Skin of body (tissue), 2 donors: ENCODE data around the gene MRPL36. TPM values are rescaled to one million over a fixed set of nuclear protein-coding genes. Genes with fewer than 3 reads are reported as not detected.
"Not testable (repeated sequence)": the region's sequence is repeated elsewhere in the genome, so short reads cannot be mapped to it uniquely, and the experiment has no call there.

Source experiments
- DNase-seq: peaks from one replicate; lab custom pipeline; 2025; lab: John Stamatoyannopoulos, UW
- total RNA-seq: library from RNA; depleted of rRNA; stranded (reverse); fragments of >200 nt; gene quantifications from one replicate; pipeline ENCODE4 v1.2.3, GENCODE V29; 2014

The MRPL36 gene
- total RNA-seq, 1 donor from 2014 or later, result 23.1 TPM

- DNase-seq, result no peak
These were observed 33.0 kb upstream of the MRPL36 start for GRCh38 chr5:1832511-1833250.

GRCh38 chr5:1831677-1832313 is 32.2 kb upstream of the MRPL36 start:
- DNase-seq, result no peak

DNA sequence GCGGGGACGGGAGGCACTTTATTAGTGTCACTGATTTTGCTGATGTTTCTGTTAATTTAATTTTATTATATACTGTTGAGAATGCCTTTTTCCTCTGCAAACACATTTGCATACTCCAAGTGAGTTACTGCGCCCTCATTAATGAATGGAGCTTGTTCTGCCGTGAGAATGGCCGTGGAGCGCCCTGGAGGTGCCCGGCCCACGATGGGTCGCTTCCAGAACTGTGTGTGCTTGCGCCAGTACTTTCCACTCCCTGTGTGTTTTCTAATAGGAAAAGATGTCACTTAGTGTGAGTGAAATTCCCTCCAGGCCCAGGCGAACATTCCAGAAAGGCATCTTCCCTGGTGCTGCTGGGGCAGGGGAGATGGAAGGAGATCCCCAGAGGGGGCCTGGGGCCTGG is 31.6 kb upstream of the MRPL36 start:
- DNase-seq, result no peak

- DNase-seq, result no peak
These were observed 31.1 kb upstream of the MRPL36 start for GRCh38 chr5:1830571-1831228.

- DNase-seq, result no peak
These were observed 28.3 kb upstream of the MRPL36 start for GRCh38 chr5:1827886-1828397.

DNA sequence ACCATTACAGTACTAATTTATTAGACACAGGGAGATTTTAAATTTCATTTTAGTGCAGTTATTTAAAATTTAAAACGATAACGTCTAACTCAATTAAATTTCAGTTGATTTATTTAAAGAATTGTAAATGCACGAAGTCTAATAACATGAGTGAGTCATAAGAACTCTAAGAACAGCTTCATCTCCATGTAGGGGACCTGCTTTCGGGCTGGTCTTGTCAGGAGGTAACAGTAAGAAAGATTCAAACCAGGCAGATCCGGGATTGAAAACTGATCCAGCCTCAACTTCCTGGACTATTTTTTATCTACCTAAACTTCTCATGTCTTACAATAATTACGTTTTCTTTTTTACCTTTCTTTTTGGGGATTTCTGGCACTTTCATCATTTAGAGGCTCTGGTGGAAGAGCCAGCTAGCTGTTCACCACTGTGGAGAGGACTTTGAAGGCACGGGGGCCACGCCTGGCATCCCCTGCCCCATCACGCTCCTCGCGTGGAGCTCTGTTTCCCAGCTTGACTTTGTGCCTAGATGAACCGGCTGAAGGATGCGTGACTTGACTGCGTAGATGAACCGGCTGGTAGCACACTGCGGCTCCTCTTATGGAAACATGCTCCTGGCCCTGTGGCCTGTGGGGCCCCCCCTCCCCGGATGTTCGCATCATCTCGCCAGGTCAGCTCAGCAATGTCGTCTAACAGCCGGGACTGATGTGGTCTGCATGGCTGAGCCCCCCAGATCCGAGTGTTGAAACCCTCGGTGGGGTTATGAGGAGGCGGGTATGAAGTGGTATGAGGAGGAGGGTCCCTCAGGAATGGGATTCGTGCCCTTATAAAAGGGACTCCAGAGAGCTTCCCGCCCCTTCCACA is 27.6 kb upstream of the MRPL36 start:
- DNase-seq, result no peak

DNA sequence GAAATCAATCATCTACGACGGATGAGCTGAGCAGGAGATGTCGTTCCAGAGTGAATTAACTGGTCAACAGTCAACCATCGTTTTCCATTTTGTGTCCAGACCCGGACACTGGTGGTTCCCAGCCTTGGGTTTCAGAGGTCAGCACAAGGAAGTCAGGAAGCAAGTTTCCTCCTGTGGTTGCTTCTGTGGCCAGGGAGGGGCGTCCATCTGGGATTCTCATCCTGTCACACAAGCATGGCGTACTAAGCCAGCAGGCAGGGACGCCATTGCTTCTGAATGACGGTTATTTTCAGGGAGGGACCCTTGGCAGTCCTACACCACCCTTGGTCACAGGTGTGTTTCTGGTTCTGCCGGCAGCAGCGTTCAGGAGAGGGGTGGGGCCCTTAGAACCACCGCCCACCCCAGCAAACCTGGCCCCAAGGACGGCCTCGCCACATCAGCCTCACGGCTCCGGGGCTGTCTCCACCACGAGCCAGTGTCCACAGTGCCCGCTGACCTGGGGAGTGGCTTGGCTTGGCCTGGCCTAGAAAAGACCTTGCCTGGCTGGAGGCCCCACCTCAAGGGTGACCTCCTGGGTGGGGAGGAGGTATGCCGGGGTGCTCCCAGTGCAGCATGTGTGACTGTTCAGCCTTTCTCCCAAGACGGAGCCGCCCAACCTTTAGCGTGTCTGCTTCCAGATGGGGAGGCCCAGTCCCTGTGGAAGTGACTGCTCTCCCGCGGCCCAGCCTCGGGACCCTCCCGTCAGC is 26.8 kb upstream of the MRPL36 start:
- no peak for DNase-seq

DNA sequence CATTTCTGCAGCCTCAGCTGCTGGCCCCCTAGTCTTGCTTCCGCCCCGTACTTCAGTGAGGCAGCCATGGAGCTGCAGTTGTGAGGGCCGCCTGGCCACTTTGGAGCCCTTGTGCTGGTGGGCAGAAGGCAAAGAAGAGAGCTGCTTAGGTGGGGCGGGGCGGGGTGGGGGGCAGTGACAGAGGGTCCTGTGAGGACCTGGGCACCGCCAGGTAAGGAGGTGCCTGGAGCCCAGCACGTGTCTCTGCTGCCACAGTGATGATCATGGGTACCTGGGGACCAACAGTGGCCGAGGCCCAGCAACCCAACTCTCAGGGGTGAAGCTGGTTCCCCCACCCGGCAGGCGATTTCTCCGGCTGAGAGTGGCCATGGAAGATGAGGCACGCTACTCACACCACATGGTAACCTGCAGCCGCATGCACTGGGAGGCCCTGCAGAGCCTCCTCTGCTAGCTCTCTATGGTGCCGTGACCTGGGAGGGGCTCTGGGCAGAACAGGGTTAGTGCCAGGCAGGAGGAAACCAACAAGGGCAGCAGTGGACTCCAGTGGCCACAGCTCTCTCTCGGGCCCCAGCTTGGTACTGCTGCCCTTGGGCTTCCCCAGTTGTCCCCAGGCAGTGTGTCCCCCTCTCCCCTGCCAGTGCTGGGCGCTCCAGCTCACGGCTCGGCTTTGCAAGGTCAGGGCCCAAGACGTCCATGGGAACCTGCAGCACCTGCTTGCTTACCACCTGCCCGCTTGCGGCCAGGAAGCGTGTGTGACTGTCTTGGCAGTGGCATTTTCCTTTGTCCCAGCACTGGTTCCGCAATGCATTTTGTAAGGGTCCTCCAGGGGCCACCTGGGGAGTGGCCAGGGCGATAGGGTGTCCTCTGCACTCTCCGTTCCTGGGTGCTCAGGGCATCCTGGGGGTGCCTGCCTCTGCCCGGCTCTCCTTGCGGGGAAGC is 25.5 kb upstream of the MRPL36 start:
- DNase-seq, result no peak

GRCh38 chr5:1824109-1824821 is 24.6 kb upstream of the MRPL36 start:
- DNase-seq, result no peak

- DNase-seq, result no peak
These were observed 23.9 kb upstream of the MRPL36 start for GRCh38 chr5:1823381-1824034.

DNA sequence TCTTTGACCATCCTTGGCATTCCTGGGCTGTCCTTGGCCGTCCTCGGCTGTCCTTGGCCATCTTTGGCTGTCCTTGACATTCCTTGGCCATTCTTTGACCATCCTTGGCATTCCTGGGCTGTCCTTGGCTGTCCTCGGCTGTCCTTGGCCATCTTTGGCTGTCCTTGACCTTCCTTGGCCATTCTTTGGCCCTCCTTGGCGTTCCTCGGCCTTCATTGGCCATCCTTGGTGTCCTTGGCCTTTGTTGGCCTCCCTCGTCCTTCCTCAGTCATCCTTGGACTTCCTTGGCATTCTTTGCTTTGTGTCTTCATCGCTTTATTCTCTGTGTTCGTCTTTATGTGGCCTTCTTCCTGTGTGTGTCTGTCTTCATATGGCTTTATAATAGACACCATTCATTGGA is 22.2 kb upstream of the MRPL36 start:
- DNase-seq, result no peak

DNA sequence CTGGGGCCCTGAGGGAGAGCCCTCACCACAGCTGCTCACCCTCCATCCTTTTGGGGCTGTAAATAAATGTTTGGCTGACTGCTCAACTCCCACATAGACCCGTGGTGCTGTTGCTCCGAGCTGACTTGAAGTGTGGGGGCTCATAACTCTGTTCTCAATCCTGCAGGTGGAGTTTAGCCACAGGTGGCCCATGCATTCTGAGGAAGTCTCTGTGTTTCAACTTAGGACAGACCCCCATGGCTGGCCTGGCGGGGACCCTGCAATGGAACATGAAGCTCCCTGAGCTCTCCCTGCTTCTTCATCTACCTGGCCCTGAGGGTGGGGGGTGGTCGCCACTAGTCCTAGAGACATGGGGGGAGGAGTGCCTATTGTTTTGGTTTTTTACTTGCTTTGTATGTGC is 21.3 kb upstream of the MRPL36 start:
- DNase-seq, result no peak

DNA sequence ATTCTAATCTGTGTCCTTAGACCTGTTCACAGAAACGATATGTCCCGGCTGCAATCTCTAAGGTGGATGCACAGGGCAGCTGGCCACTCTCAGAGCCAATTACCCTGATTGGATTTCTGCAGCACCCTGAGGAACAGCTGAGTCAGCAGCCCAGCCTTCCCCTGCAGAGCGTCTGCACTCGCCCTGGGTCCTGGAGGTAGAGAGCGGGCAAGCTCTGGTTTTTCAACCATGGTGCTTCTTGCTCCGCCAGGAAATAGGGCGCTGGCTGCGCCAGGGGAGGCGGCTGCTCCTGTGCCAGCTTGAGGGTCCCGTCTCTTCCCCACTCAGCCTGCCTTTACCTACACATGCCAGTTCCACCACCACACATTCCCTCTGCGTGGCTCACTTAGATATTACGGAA is 20.7 kb upstream of the MRPL36 start:
- no peak for DNase-seq

- no peak for DNase-seq
These were observed 19.8 kb upstream of the MRPL36 start for GRCh38 chr5:1819458-1819857.

DNA sequence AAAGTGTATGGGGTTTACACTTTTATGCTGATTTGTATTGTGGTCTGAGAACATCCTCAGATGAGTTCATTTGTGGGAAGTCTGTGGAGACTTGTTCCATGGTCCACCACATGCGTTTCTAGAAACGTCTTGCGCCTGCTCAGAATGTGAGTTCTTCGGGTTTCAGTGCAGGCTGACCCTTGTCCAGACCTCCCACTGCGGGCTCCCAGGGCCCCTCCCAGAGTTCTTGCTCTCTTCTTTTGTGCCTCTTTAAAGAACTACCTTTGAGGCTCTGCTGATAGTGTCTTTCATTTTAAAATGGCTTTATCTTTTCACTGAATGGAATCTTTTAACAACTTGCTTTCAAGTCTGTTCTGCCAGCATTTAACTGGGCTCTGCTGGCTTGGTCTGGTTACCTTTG is 19.1 kb upstream of the MRPL36 start:
- DNase-seq, result no peak

DNA sequence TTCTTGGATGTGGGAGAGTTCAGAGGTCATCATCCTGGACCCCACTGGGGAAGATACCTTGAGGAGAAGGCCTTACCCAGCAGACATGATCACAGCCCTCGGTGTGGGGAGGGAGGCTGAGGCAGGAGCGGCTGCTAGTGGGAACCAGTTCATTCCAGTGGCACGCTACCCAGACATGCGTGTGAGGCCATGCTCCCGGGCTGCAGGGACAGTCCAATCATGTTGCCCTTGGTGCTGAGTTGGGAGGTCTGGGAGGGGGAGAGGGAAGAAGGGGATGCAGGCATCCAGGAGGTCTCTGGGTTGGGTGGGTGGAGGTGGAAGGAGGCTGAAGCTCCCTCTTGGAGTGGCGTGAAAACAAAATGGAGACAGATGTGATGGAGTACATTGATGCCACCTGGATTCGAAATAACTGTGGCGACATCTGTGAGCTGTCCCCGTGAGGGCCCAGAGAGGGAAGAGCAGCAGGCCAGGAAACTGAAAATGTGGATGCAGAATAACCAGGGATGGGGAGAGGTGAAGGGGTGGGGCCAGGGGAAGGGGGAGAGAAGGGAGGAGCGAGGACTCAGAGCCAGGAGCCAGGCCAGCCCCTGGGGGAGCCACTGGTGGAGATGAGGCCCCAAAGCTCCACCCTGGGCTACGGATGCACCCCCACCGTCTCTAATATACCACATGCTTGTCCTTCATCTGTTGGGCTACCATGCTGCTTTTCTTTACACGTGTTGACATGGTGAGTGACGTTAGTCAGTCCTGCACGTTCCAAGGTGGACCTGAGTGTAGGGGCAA is 17.8 kb upstream of the MRPL36 start:
- DNase-seq, result no peak

DNA sequence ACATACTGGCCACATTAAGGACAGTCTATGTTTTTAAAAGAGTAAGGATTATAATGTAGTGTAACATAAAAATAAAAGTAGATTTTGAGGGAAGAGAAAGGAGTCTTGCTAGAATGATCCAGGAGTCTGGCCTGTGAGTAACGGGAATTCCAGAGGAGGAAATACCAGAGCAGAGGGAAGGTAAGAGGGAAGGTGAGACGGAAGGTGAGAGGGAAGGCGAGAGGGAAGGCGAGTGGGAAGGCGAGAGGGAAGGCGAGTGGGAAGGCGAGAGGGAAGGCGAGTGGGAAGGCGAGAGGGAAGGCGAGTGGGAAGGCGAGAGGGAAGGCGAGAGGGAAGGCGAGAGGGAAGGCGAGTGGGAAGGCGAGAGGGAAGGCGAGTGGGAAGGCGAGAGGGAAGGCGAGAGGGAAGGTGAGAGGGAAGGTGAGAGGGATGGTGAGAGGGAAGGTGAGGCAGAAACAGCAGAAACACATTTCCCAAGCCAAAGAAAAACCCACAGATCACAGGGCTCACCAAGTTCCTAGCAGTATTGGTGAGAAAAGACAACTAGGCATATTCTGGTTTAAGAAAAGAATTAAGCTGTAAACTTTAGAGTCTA is 17.0 kb upstream of the MRPL36 start:
- not testable (repeated sequence) for DNase-seq
